HepG2 (cell line): ENCODE results near the gene MEF2A. TPM values are rescaled to one million over a fixed set of nuclear protein-coding genes. Genes with fewer than 3 reads are reported as not detected.

Source experiments
- ASH2L ChIP-seq: fragments of 300-600, 200-600 bp; sonication (generic); IDR thresholded peaks from 2 replicates; pipeline ENCODE4 v1.7.0; 2017; ENCODE audit warnings: low read depth, mild to moderate bottlenecking, moderate library complexity, mixed read lengths, low read length; ENCODE audit not compliant: insufficient read length
- ATF7 ChIP-seq, 2 experiments: fragments of 450-650 bp in 1 of 2; sonication (generic) in 1 of 2; formaldehyde crosslinking in 1 of 2; IDR thresholded peaks; 2 replicates each; pipeline versions ENCODE4 v1.4.0 to v1.6.1; 2016 to 2020; ENCODE audit warnings: antibody characterized with exemption in 1 of 2, mild to moderate bottlenecking in 1 of 2, missing genetic modification reagents in 1 of 2
- BORCS8-MEF2B ChIP-seq: sonication (generic); formaldehyde crosslinking; IDR thresholded peaks from 2 replicates; pipeline ENCODE4 v1.8.0; 2022; ENCODE audit warnings: mild to moderate bottlenecking, missing genetic modification reagents
- CREM ChIP-seq, 2 experiments: sonication (generic) in 1 of 2; formaldehyde crosslinking in 1 of 2; IDR thresholded peaks; 2 replicates each; pipeline versions ENCODE4 v1.4.0 to v1.6.1; 2016 to 2020; ENCODE audit warnings: antibody characterized with exemption in 1 of 2, mild to moderate bottlenecking in 1 of 2, missing genetic modification reagents in 1 of 2
- EEA1 ChIP-seq: sonication (generic); formaldehyde crosslinking; IDR thresholded peaks from 2 replicates; pipeline ENCODE4 v1.5.1; 2020; ENCODE audit warnings: mild to moderate bottlenecking, missing genetic modification reagents, borderline replicate concordance
- HDAC1 ChIP-seq: sonication (generic); formaldehyde crosslinking; IDR thresholded peaks from 2 replicates; pipeline ENCODE4 v1.5.1; 2020; ENCODE audit warnings: mild to moderate bottlenecking, missing genetic modification reagents
- KDM5B ChIP-seq: sonication (generic); formaldehyde crosslinking; IDR thresholded peaks from 2 replicates; pipeline ENCODE4 v1.4.0; 2020; ENCODE audit warnings: missing genetic modification reagents, mild to moderate bottlenecking, borderline replicate concordance
- MLLT10 ChIP-seq: sonication (generic); formaldehyde crosslinking; IDR thresholded peaks from 2 replicates; pipeline ENCODE4 v1.4.0; 2020; ENCODE audit warnings: missing genetic modification reagents
- NCOR1 ChIP-seq: fragments of 200-600 bp; sonication (generic); IDR thresholded peaks from 2 replicates; pipeline ENCODE4 v1.7.0; 2017; ENCODE audit warnings: antibody characterized with exemption, low read length, borderline replicate concordance
- NFKB2 ChIP-seq: sonication (generic); formaldehyde crosslinking; IDR thresholded peaks from 2 replicates; pipeline ENCODE4 v1.4.0; 2020; ENCODE audit warnings: missing genetic modification reagents, borderline replicate concordance
- PHF20 ChIP-seq: sonication (generic); formaldehyde crosslinking; IDR thresholded peaks from 2 replicates; pipeline ENCODE4 v1.5.0; 2020; ENCODE audit warnings: mild to moderate bottlenecking, missing genetic modification reagents
- POLR2AphosphoS5 ChIP-seq: IDR thresholded peaks from 2 replicates; pipeline ENCODE4 v1.6.1; 2012; ENCODE audit warnings: low read depth, low read length
- RBM39 ChIP-seq: fragments of 200-400 bp; formaldehyde crosslinking; IDR thresholded peaks from one replicate; pipeline ENCODE4 v1.6.1; 2018; ENCODE audit warnings: antibody characterized with exemption, mild to moderate bottlenecking, low read depth, low read length; ENCODE audit not compliant: poor library complexity, severe bottlenecking
- SAP130 ChIP-seq: IDR thresholded peaks from 2 replicates; pipeline ENCODE4 v1.6.1; 2016; ENCODE audit warnings: low read depth
- SPEN ChIP-seq: sonication (generic); formaldehyde crosslinking; IDR thresholded peaks from 2 replicates; pipeline ENCODE4 v1.5.1; 2020; ENCODE audit warnings: low read depth, mild to moderate bottlenecking, missing genetic modification reagents
- U2AF1 ChIP-seq: fragments of 200-400 bp; formaldehyde crosslinking; optimal IDR thresholded peaks from 2 replicates; pipeline ENCODE3; 2017; ENCODE audit warnings: mild to moderate bottlenecking, low read depth, low read length
- U2AF2 ChIP-seq: fragments of 200-400 bp; formaldehyde crosslinking; IDR thresholded peaks from 2 replicates; pipeline ENCODE4 v1.6.1; 2017; ENCODE audit warnings: low read depth, mild to moderate bottlenecking, low read length
- ZNF274 ChIP-seq: sonication (generic); formaldehyde crosslinking; IDR thresholded peaks from 2 replicates; pipeline ENCODE4 v1.5.1; 2020; ENCODE audit warnings: mild to moderate bottlenecking, missing genetic modification reagents
- ZNF7 ChIP-seq: IDR thresholded peaks from 2 replicates; pipeline ENCODE4 v1.6.1; 2016; ENCODE audit warnings: missing biosample characterization, missing genetic modification reagents
- ZSCAN30 ChIP-seq: sonication (generic); formaldehyde crosslinking; IDR thresholded peaks from 2 replicates; pipeline ENCODE4 v1.5.0; 2020; ENCODE audit warnings: mild to moderate bottlenecking, missing genetic modification reagents
- ZSCAN9 ChIP-seq: IDR thresholded peaks from 2 replicates; pipeline ENCODE4 v1.6.1; 2016; ENCODE audit warnings: borderline replicate concordance
- polyA plus RNA-seq, 8 experiments: library from polyadenylated mRNA; depleted of rRNA in 3 of 8; stranded (reverse) in 7 of 8; unstranded in 1 of 8; fragments of >200 nt; fragmentation: Illumina TruSeq in 4 of 8; extraction: Trizol in 4 of 8; gene quantifications; 2 replicates each; pipeline versions ENCODE4 v1.2.1 to v1.2.3, GENCODE V29; 2011 to 2016; ENCODE audit warnings: low read depth in 4 of 8, missing spikeins in 1 of 8, mixed read lengths in 1 of 8; ENCODE audit not compliant: insufficient read depth in 1 of 8
- total RNA-seq, 5 experiments: library from RNA; depleted of rRNA; stranded (reverse); fragments of >200 nt; fragmentation: Illumina TruSeq; extraction: Trizol; gene quantifications; 2 replicates each; pipeline ENCODE4 v1.2.3, GENCODE V29; 2016; ENCODE audit warnings: low read depth in 1 of 5
- TF ChIP-seq, protein P1 (sequence below): sonication (generic); formaldehyde crosslinking; IDR thresholded peaks from 2 replicates; pipeline ENCODE4 v1.5.1; 2020; ENCODE audit warnings: mild to moderate bottlenecking, missing genetic modification reagents, borderline replicate concordance
- TF ChIP-seq, protein P2 (sequence below): sonication (generic); formaldehyde crosslinking; IDR thresholded peaks from 2 replicates; pipeline ENCODE4 v1.5.0; 2020; ENCODE audit warnings: missing genetic modification reagents
- TF ChIP-seq, protein P3 (sequence below): sonication (generic); formaldehyde crosslinking; IDR thresholded peaks from 2 replicates; pipeline ENCODE4 v1.5.1; 2020; ENCODE audit warnings: missing genetic modification reagents, mild to moderate bottlenecking, borderline replicate concordance
- TF ChIP-seq, protein P4 (sequence below): sonication (generic); formaldehyde crosslinking; IDR thresholded peaks from 2 replicates; pipeline ENCODE4 v1.8.0; 2022; ENCODE audit warnings: mild to moderate bottlenecking, missing genetic modification reagents, borderline replicate concordance

The MEF2A gene
- total and polyA plus RNA-seq, 2 of the 13 experiments (the other 11 are each of a cell fraction or from before 2014, with no cell fraction given): 15.2 to 24.4 TPM

DNA sequence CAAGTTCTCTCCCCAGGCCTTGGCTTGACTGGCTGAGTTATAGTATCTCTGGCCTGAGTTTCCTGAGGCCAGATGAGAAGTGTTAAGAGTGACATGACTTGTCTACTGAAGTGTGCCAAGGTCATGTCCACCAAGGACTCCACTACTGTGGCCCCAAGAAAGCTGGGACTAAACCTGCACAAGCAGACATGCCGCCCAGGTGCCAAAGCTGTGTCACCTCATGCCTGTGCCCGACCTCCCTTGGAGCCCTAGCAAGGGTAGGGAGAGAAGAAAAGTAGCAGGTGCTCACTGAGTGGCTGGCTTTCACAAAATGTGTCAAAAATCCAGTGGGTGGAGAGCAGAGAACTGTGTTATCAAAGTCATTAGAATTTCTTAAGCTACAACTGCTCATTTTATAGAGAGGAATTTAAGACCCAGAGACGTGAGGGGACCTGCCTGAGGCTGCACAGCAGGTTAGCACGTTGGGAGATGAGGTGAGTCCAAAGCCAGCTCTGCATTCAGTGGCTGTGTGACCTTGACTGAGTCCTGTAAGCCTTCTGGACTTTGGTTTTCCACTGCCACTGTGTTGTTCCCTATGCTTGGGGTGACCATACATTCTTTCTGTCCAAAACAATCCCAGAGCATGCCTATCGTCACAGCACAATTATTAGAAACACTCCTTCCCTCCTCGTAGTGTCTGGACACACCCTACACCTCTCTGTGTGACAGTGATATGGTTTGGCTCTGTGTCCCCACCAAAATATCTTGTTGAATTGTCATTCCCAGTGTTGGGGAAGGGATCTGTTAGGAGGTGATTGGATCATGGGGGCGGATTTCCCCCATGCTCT is 172.4 kb downstream of the MEF2A start (continued):
- TF ChIP-seq, protein P1, sequence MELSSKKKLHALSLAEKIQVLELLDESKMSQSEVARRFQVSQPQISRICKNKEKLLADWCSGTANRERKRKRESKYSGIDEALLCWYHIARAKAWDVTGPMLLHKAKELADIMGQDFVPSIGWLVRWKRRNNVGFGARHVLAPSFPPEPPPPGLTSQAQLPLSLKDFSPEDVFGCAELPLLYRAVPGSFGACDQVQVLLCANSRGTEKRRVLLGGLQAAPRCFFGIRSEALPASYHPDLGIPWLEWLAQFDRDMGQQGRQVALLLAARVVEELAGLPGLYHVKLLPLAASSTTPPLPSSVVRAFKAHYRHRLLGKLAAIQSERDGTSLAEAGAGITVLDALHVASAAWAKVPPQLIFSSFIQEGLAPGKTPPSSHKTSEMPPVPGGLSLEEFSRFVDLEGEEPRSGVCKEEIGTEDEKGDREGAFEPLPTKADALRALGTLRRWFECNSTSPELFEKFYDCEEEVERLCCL (CRISPR knock-in tag): no peak
- TF ChIP-seq U2AF2: no peak
- no peak for TF ChIP-seq ZSCAN9 (CRISPR knock-in tag)
- no peak for TF ChIP-seq ZSCAN30 (CRISPR knock-in tag)
- TF ChIP-seq, protein P2, sequence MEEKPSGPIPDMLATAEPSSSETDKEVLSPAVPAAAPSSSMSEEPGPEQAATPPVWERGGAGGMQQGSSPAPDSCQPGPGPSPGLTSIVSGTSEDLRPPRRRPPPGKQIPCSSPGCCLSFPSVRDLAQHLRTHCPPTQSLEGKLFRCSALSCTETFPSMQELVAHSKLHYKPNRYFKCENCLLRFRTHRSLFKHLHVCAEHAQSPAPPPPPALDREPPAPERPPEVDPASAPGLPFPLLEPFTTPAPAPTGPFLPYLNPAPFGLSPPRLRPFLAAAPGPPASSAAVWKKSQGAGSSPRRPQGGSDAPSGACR (CRISPR knock-in tag): no peak
- no peak for TF ChIP-seq RBM39
- no peak for TF ChIP-seq MLLT10 (CRISPR knock-in tag)
- TF ChIP-seq POLR2AphosphoS5: no peak
- TF ChIP-seq SPEN (CRISPR knock-in tag): no peak
- TF ChIP-seq SAP130: 0 out of 2 replicates have a peak, but pooled peaks have one; percentile 42
- TF ChIP-seq, protein P3, sequence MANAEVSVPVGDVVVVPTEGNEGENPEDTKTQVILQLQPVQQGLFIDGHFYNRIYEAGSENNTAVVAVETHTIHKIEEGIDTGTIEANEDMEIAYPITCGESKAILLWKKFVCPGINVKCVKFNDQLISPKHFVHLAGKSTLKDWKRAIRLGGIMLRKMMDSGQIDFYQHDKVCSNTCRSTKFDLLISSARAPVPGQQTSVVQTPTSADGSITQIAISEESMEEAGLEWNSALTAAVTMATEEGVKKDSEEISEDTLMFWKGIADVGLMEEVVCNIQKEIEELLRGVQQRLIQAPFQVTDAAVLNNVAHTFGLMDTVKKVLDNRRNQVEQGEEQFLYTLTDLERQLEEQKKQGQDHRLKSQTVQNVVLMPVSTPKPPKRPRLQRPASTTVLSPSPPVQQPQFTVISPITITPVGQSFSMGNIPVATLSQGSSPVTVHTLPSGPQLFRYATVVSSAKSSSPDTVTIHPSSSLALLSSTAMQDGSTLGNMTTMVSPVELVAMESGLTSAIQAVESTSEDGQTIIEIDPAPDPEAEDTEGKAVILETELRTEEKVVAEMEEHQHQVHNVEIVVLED (CRISPR knock-in tag): peak; percentile 39; the same call in 1 of the 2 replicates
- no peak for TF ChIP-seq NFKB2
- TF ChIP-seq ZNF7: no peak
- no peak for TF ChIP-seq U2AF1
- no peak for TF ChIP-seq NCOR1
- TF ChIP-seq, protein P4, sequence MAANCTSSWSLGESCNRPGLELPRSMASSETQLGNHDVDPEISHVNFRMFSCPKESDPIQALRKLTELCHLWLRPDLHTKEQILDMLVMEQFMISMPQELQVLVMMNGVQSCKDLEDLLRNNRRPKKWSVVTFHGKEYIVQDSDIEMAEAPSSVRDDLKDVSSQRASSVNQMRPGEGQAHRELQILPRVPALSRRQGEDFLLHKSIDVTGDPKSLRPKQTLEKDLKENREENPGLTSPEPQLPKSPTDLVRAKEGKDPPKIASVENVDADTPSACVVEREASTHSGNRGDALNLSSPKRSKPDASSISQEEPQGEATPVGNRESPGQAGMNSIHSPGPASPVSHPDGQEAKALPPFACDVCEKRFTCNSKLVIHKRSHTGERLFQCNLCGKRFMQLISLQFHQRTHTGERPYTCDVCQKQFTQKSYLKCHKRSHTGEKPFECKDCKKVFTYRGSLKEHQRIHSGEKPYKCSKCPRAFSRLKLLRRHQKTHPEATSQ (CRISPR knock-in tag): no peak
- TF ChIP-seq HDAC1 (CRISPR knock-in tag): no peak
- no peak for TF ChIP-seq CREM (IDR thresholded peaks at IDR 0.05)
- TF ChIP-seq CREM (CRISPR knock-in tag; IDR thresholded peaks at IDR 0.05): no peak
- TF ChIP-seq BORCS8-MEF2B (CRISPR knock-in tag): no peak
- TF ChIP-seq KDM5B (CRISPR knock-in tag): no peak; the same call in 1 of the 2 replicates
- TF ChIP-seq ATF7 (IDR thresholded peaks at IDR 0.05): no peak
- TF ChIP-seq ATF7 (CRISPR knock-in tag; IDR thresholded peaks at IDR 0.05): no peak
- TF ChIP-seq PHF20 (CRISPR knock-in tag): no peak
- TF ChIP-seq EEA1 (CRISPR knock-in tag): no peak
- peak; percentile 34 for TF ChIP-seq ASH2L
- TF ChIP-seq ZNF274 (CRISPR knock-in tag): no peak
